ENCODE results near the gene GJB3.

GJB3 gene

DNA sequence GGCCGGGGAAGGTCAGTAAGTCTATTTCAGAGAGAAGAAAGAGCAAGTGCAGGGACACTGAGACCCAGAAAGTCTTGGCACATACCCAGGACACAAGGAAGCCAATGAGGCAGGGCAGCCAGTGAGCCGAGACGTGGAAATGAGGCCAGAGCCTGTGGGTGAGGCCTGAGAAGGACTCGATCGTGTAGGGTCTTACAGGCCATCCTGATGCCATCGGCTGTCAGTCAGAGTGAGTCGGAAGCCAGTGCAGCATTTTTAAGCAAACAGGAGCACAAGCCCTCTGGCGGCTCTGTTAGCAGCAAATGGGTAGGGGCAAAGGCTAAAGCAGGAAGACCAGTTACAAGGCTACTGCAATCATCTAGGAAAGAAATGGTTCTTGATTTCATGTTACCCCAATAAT, 6.1 kb upstream of the GJB3 start:
- Histone ChIP-seq H4K20me1 (no peaks in the 10 kb centered on the region), H3K9ac (no peak overlapping the region), H3K4me1 (0 out of 2 replicates have a peak, but pooled peaks cover 6% of the 10 kb centered on the region), H3K4me3 (no peak overlapping the region), H3K9me3 (no peaks in the 10 kb centered on the region), H3K27ac (no peak overlapping the region), H3K36me3 (no peaks in the 10 kb centered on the region), H3K27me3 (peaks cover 8% of the 10 kb centered on the region), H3K4me2 (no peak overlapping the region)
- TF ChIP-seq Cebpa-rat (IDR thresholded peaks at IDR 0.05), result no peak

DNA sequence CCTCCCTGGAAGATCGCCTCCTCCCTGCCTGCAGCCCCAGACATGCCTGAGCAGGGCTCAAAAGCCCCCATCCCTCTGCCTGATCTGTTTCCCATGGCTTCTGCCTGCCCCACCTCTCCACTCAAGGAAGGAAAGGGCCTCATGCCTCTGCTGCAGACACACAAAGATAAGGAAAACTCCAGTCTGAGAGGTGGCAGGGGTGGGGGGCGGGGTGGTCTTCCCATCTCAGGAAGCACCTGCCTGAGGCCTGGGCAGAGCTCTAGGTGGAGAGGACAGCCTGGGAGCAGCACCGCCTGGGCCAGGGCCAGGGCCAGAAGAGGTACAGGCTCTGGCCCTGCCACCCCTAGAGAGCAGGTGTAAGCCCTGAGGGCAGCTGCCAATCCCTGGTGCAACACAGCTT, 4.1 kb upstream of the GJB3 start:
- H3K4me3 ChIP-seq, result no peak overlapping the region
- no peak for TF ChIP-seq Cebpa-rat (IDR thresholded peaks at IDR 0.05)
- 0 out of 2 replicates have a peak, but pooled peaks cover 6% of the 10 kb centered on the region for H3K4me1 ChIP-seq

DNA sequence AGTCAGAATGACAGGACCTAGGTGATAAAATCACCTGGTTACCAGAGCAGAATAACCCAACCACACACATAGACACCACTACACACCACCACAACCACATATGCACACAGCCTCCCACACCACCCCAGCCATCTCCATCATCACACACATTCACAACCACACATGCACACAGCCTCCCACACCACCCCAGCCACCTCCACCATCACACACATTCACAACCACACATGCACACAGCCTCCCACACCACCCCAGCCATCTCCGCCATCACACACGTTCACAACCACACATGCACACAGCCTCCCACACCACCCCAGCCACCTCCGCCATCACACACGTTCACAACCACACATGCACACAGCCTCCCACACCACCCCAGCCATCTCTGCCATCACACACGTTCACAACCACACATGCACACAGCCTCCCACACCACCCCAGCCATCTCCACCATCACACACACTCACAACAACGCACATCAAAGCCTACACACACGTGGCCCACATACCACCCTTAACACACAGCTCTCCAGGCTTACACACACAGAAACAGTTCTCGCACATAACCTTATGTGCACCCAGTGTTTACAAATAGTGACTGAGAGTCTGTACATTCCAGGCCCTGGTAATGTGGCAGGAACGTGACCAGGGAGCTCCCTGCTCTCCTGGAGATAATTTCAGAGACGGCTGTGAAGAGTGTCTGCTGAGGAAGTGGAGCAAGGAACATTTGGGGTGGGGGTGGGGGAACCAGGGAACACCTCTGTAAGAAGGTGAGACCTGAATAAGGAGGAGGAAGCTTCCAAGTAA, 3.3 kb upstream of the GJB3 start:
- Histone ChIP-seq H3K36me3 (no peaks in the 10 kb centered on the region), H3K9ac (no peak overlapping the region), H4K20me1 (no peaks in the 10 kb centered on the region), H3K4me2 (no peak overlapping the region), H3K27ac (no peak overlapping the region), H3K4me3 (no peak overlapping the region), H3K27me3 (peaks cover 36% of the 10 kb centered on the region), H3K4me1 (0 out of 2 replicates have a peak, but pooled peaks cover 6% of the 10 kb centered on the region), H3K9me3 (no peaks in the 10 kb centered on the region)
- TF ChIP-seq Cebpa-rat (IDR thresholded peaks at IDR 0.05), result no peak

More for the DNA sequence above, 4.1 kb upstream of the GJB3 start:
- no peaks in the 10 kb centered on the region for H3K36me3 ChIP-seq
- no peaks in the 10 kb centered on the region for H4K20me1 ChIP-seq
- H3K27me3 ChIP-seq, result peaks cover 27% of the 10 kb centered on the region
- H3K9ac ChIP-seq, result no peak overlapping the region
- H3K9me3 ChIP-seq, result no peaks in the 10 kb centered on the region
- no peak overlapping the region for H3K27ac ChIP-seq
- H3K4me2 ChIP-seq, result no peak overlapping the region

DNA sequence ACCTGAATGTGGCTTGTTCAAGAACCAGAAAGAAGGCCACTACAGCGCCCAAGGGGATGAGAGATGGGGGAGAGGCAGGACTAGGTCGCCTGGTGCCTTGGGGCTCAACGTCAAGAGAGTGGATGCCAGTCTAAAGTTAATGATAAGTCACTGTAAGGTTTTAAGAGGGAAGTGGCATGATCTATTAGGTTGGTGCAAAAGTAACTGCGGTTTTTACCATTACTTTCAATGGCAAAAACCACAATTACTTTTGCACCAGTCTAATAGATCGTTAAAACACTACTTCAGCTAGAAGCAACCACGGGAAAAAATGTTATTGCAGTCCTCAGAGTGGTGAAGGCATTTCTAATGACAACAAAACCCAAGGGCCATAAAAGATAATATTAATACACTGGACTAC, 2.6 kb upstream of the GJB3 start:
- Histone ChIP-seq H3K27ac (no peak overlapping the region), H3K27me3 (peaks cover 40% of the 10 kb centered on the region), H4K20me1 (no peaks in the 10 kb centered on the region), H3K9me3 (no peaks in the 10 kb centered on the region), H3K4me2 (no peak overlapping the region), H3K4me3 (no peak overlapping the region), H3K9ac (no peak overlapping the region), H3K4me1 (0 out of 2 replicates have a peak, but pooled peaks cover 6% of the 10 kb centered on the region), H3K36me3 (no peaks in the 10 kb centered on the region)
- TF ChIP-seq Cebpa-rat (IDR thresholded peaks at IDR 0.05), result no peak

DNA sequence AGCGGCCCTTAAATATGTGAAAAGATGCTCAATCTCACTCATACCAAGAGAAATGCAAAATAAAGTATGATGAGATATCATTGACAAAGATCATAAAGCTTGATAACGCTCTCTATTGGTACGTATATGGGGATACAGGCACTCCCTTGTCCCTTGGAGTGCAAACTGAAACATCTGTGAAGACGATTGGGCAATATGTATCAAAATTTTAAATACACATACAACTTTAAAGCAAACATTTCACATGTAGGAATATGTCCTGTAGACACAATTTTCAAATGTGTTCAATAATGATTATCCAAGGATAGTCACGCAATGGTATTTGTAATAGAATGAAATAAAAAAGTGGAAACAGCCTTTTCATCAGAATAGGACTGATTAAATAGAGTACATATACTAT, 2.0 kb upstream of the GJB3 start:
- Histone ChIP-seq H4K20me1 (no peaks in the 10 kb centered on the region), H3K4me2 (no peak overlapping the region), H3K4me1 (0 out of 2 replicates have a peak, but pooled peaks cover 6% of the 10 kb centered on the region), H3K9me3 (no peaks in the 10 kb centered on the region), H3K9ac (no peak overlapping the region), H3K4me3 (no peak overlapping the region), H3K36me3 (no peaks in the 10 kb centered on the region), H3K27ac (no peak overlapping the region), H3K27me3 (peaks cover 40% of the 10 kb centered on the region)
- TF ChIP-seq Cebpa-rat (IDR thresholded peaks at IDR 0.05), result no peak

DNA sequence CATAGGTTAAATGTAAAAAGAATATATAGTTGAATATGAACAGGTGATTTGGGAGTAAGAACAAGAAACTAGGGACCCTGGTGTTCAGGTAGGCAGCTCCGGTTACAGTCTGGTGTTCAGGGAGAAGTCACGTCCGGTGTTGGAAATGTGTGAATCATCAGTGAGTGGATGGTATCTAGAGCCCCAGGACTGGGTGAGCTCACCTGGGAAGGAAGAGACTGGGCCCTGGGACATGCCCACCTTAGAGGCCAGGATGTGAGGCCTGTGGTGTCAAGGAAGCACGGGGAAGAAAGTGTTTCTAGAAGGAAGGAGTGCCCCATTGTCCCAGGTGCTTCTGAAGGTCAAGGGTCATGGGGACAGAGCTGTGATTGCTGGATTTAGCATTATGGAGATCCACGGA, 1.5 kb upstream of the GJB3 start:
- Histone ChIP-seq H3K27me3 (peaks cover 40% of the 10 kb centered on the region), H3K9me3 (no peaks in the 10 kb centered on the region), H3K4me2 (no peak overlapping the region), H3K36me3 (no peaks in the 10 kb centered on the region), H3K4me3 (no peak overlapping the region), H3K9ac (no peak overlapping the region), H3K4me1 (0 out of 2 replicates have a peak, but pooled peaks cover 6% of the 10 kb centered on the region), H4K20me1 (no peaks in the 10 kb centered on the region), H3K27ac (no peak overlapping the region)
- no peak for TF ChIP-seq Cebpa-rat (IDR thresholded peaks at IDR 0.05)

DNA sequence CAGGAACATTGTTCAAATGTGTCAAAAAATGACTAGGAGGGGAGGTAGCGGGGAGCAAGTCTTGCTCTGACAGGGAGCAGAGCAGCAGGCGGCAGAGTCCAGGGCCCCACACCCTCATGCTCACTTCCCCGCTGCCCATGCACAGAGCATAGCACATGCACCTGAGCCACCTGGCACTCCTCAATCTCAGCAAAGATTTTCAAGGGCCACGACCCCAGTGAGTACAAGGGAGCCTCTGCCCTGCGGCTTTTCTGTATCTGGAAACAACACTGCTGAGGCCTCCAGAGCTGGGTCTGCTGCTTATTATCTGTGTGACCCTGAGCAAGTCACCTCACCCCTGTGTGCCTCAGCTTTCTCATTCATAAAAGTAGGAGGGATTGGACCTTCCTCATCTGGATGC, 1.1 kb upstream of the GJB3 start:
- Histone ChIP-seq H3K4me2 (no peak overlapping the region), H3K9me3 (no peaks in the 10 kb centered on the region), H3K4me1 (0 out of 2 replicates have a peak, but pooled peaks cover 1% of the 10 kb centered on the region), H3K36me3 (no peaks in the 10 kb centered on the region), H4K20me1 (no peaks in the 10 kb centered on the region), H3K27me3 (peaks cover 40% of the 10 kb centered on the region), H3K4me3 (no peak overlapping the region), H3K27ac (no peak overlapping the region), H3K9ac (no peak overlapping the region)
- TF ChIP-seq Cebpa-rat (IDR thresholded peaks at IDR 0.05), result no peak

DNA sequence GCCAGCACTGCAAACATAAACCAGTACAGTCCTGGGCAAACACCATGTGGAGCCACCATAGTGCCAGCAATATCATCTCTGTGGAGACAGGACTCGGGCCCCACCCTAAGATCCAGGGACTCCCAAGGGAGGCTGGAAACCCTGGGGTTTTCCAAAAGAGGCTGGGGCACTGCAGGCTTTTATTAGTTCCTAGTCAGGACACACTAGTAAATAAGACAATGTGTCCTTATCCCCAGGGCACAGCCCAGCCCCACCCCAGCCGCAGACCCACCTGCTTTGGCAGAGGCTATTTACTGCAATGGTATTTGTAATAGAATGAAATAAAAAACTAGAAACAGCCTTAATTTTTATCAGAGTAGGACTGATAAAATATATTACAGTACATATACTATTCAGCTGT, 486 bp upstream of the GJB3 start:
- Histone ChIP-seq H3K36me3 (no peaks in the 10 kb centered on the region), H3K27me3 (peaks cover 40% of the 10 kb centered on the region), H3K27ac (no peak overlapping the region), H3K4me2 (no peak overlapping the region), H3K4me3 (no peak overlapping the region), H3K4me1 (no peaks in the 10 kb centered on the region; the same call in 1 of the 2 replicates), H4K20me1 (no peaks in the 10 kb centered on the region), H3K9me3 (no peaks in the 10 kb centered on the region), H3K9ac (no peak overlapping the region)
- no peak for TF ChIP-seq Cebpa-rat (IDR thresholded peaks at IDR 0.05)

DNA sequence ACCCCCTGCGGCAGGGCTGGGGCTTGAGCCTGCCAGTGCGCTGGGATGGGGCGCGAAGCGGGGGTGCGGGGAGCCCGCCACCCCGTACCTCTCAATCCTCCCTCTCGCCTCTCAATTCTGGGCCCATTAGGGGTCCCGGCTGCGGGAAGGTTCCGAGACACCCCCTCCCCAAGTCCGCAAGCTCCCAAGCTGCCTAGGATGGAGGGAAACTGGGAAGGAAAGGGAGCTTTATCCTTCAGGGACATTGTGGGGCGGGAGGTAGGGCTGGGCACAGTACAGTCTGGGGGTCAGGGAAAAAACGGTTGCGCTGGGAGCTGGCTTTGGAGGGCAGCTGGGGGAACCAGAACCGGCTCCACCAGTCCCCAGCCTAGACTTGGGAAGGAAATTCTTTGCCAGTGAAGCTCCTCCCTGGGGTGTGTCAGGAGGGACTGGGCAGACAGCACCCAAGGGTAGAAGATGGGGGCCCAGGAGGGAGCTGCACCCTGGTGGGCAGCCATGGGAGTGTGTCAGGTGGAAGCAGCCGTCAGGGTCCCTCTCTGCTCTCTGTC, 904 bp downstream of the GJB3 start:
- Histone ChIP-seq H3K27me3 (peaks cover 40% of the 10 kb centered on the region), H3K36me3 (no peaks in the 10 kb centered on the region), H3K9me3 (no peaks in the 10 kb centered on the region), H3K4me1 (no peaks in the 10 kb centered on the region; the same call in 1 of the 2 replicates), H3K27ac (no peak overlapping the region), H3K9ac (no peak overlapping the region), H4K20me1 (no peaks in the 10 kb centered on the region), H3K4me3 (no peak overlapping the region), H3K4me2 (no peak overlapping the region)
- no peak for TF ChIP-seq Cebpa-rat (IDR thresholded peaks at IDR 0.05)

DNA sequence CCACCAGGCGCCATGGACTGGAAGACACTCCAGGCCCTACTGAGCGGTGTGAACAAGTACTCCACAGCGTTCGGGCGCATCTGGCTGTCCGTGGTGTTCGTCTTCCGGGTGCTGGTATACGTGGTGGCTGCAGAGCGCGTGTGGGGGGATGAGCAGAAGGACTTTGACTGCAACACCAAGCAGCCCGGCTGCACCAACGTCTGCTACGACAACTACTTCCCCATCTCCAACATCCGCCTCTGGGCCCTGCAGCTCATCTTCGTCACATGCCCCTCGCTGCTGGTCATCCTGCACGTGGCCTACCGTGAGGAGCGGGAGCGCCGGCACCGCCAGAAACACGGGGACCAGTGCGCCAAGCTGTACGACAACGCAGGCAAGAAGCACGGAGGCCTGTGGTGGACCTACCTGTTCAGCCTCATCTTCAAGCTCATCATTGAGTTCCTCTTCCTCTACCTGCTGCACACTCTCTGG, 3.8 kb downstream of the GJB3 start:
- H3K9me3 ChIP-seq, result no peaks in the 10 kb centered on the region
- no peak for TF ChIP-seq Cebpa-rat (IDR thresholded peaks at IDR 0.05)
- no peak overlapping the region for H3K4me3 ChIP-seq
- no peak overlapping the region for H3K27ac ChIP-seq
- no peak overlapping the region for H3K4me2 ChIP-seq
- peaks cover 11% of the 10 kb centered on the region for H3K4me1 ChIP-seq
- no peaks in the 10 kb centered on the region for H3K36me3 ChIP-seq
- H3K27me3 ChIP-seq, result peaks cover 34% of the 10 kb centered on the region
- no peak overlapping the region for H3K9ac ChIP-seq
- no peaks in the 10 kb centered on the region for H4K20me1 ChIP-seq
